Measurements from ENCODE around the gene ANKMY1.

- TF ChIP-seq POLR2AphosphoS5 (IDR thresholded peaks at IDR 0.05): no peak
- TF ChIP-seq POLR2A (IDR thresholded peaks at IDR 0.05): no peak
- TF ChIP-seq CTCF (IDR thresholded peaks at IDR 0.05): no peak
- no peak for TF ChIP-seq EP300 (IDR thresholded peaks at IDR 0.05)
Measured at GRCh38 chr2:240435948-240436682, 121.7 kb downstream of the ANKMY1 start.

Measured in stomach (tissue), 4 donors.